K562 (cell line): ENCODE measurements around the gene ZNF462. TPM values are rescaled to one million over a fixed set of nuclear protein-coding genes. Genes with fewer than 3 reads are reported as not detected.

Experiments
- ETV5 ChIP-seq: sonication (generic); formaldehyde crosslinking; IDR thresholded peaks from 2 replicates; pipeline ENCODE4 v1.4.0; 2020; ENCODE audit warnings: low read depth, mild to moderate bottlenecking, missing genetic modification reagents
- ZNF253 ChIP-seq: fragments of 250-450 bp; sonication (Bioruptor Pico); conservative IDR thresholded peaks from 2 replicates; pipeline ENCODE4 v1.6.1; 2021; ENCODE audit warnings: mild to moderate bottlenecking
- ZNF41 ChIP-seq: fragments of 250-450 bp; sonication (Bioruptor Pico); conservative IDR thresholded peaks from 2 replicates; pipeline ENCODE4 v1.4.0; 2020; ENCODE audit warnings: mild to moderate bottlenecking
- polyA plus RNA-seq, 8 experiments: library from polyadenylated mRNA; depleted of rRNA in 4 of 8; stranded (reverse) in 5 of 8; unstranded in 3 of 8; fragments of >200 nt; fragmentation: Nextera tagmentation in 2 of 8; fragmentation: Illumina TruSeq in 1 of 8; extraction: Ambion mirVana in 2 of 8; extraction: Trizol in 1 of 8; gene quantifications; 2 replicates each; pipeline versions ENCODE4 v1.2.1 to v1.2.3, GENCODE V29; 2011 to 2014; ENCODE audit warnings: inconsistent platforms in 1 of 8, missing spikeins in 1 of 8
- total RNA-seq, 7 experiments: library from RNA; depleted of rRNA in 6 of 7; stranded (reverse); fragments of >200 nt in 6 of 7; fragmentation: Illumina TruSeq in 2 of 7; extraction: Trizol in 2 of 7; gene quantifications; 2 replicates each; pipeline versions ENCODE4 v1.2.1 to v1.2.3, GENCODE V29; 2011 to 2021; ENCODE audit warnings: low replicate concordance in 1 of 7
- TF ChIP-seq, protein P1 (sequence below): fragments of 450-650 bp; IDR thresholded peaks from 2 replicates; pipeline ENCODE4 v1.6.1; 2016; ENCODE audit warnings: low read depth

The ZNF462 gene
- total and polyA plus RNA-seq, 9 of the 15 experiments (the other 6 are each of a cell fraction or from before 2014, with no cell fraction given): 0.20 TPM; not detected in 8

DNA sequence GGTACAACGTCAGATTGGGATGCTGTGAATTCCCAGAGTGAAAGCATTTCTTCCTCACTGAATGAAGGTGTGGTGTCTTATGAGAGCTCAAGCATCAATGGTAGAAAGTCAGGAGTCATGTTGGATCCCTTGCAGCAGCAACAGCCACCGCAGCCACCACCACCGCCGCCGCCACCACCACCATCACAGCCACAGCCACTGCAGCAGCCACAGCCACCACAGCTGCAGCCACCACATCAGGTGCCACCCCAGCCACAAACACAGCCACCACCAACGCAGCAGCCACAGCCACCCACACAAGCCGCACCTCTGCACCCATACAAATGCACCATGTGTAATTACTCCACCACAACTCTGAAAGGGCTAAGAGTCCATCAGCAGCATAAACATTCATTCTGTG is 62.4 kb downstream of the ZNF462 start (continued):
- TF ChIP-seq, protein P1, sequence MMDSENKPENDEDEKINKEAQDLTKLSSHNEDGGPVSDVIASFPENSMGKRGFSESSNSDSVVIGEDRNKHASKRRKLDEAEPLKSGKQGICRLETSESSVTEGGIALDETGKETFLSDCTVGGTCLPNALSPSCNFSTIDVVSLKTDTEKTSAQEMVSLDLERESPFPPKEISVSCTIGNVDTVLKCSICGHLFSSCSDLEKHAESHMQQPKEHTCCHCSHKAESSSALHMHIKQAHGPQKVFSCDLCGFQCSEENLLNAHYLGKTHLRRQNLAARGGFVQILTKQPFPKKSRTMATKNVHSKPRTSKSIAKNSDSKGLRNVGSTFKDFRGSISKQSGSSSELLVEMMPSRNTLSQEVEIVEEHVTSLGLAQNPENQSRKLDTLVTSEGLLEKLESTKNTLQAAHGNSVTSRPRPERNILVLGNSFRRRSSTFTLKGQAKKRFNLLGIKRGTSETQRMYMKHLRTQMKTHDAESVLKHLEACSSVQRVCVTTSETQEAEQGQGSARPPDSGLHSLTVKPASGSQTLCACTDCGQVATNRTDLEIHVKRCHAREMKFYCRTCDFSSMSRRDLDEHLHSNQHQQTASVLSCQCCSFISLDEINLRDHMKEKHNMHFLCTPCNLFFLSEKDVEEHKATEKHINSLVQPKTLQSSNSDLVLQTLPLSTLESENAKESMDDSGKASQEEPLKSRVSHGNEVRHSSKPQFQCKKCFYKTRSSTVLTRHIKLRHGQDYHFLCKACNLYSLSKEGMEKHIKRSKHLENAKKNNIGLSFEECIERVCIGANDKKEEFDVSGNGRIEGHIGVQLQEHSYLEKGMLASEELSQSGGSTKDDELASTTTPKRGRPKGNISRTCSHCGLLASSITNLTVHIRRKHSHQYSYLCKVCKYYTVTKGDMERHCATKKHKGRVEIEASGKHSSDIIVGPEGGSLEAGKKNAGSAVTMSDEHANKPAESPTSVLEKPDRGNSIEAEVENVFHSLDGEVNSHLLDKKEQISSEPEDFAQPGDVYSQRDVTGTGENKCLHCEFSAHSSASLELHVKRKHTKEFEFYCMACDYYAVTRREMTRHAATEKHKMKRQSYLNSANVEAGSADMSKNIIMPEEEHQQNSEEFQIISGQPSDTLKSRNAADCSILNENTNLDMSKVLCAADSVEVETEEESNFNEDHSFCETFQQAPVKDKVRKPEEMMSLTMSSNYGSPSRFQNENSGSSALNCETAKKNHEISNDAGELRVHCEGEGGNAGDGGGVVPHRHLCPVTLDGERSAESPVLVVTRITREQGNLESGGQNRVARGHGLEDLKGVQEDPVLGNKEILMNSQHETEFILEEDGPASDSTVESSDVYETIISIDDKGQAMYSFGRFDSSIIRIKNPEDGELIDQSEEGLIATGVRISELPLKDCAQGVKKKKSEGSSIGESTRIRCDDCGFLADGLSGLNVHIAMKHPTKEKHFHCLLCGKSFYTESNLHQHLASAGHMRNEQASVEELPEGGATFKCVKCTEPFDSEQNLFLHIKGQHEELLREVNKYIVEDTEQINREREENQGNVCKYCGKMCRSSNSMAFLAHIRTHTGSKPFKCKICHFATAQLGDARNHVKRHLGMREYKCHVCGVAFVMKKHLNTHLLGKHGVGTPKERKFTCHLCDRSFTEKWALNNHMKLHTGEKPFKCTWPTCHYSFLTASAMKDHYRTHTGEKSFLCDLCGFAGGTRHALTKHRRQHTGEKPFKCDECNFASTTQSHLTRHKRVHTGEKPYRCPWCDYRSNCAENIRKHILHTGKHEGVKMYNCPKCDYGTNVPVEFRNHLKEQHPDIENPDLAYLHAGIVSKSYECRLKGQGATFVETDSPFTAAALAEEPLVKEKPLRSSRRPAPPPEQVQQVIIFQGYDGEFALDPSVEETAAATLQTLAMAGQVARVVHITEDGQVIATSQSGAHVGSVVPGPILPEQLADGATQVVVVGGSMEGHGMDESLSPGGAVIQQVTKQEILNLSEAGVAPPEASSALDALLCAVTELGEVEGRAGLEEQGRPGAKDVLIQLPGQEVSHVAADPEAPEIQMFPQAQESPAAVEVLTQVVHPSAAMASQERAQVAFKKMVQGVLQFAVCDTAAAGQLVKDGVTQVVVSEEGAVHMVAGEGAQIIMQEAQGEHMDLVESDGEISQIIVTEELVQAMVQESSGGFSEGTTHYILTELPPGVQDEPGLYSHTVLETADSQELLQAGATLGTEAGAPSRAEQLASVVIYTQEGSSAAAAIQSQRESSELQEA: no peak
- no peak for TF ChIP-seq ZNF41 (CRISPR knock-in tag)
- no peak for TF ChIP-seq ETV5 (CRISPR knock-in tag)
- no peak for TF ChIP-seq ZNF253 (CRISPR knock-in tag)
